ENCODE data around the gene SCFD2.

DNA sequence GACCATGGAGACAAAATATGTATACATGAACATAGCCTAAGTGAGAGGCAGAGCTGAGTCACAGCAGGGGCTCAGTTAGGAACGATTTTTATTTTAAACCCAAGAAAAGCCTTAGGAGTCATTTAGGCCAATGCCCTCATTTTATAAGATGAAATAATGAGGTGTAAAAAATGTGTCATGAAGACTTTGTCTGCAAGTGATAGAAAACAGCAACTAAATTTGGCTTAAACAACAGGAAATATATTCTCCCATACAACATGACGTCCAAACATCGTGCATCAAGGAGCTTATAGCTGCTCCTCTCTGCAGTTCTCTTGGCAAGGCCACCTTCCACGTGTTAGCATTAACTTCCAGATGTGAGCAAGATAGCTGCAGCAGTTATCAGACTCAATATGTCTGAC lies 16.8 kb downstream of the SCFD2 start:
- TF ChIP-seq, protein P1, sequence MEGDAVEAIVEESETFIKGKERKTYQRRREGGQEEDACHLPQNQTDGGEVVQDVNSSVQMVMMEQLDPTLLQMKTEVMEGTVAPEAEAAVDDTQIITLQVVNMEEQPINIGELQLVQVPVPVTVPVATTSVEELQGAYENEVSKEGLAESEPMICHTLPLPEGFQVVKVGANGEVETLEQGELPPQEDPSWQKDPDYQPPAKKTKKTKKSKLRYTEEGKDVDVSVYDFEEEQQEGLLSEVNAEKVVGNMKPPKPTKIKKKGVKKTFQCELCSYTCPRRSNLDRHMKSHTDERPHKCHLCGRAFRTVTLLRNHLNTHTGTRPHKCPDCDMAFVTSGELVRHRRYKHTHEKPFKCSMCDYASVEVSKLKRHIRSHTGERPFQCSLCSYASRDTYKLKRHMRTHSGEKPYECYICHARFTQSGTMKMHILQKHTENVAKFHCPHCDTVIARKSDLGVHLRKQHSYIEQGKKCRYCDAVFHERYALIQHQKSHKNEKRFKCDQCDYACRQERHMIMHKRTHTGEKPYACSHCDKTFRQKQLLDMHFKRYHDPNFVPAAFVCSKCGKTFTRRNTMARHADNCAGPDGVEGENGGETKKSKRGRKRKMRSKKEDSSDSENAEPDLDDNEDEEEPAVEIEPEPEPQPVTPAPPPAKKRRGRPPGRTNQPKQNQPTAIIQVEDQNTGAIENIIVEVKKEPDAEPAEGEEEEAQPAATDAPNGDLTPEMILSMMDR (IDR thresholded peaks at IDR 0.05 in 2 of 3, conservative IDR thresholded peaks at IDR 0.05 in 1 of 3; ENCODE audit: control insufficient read depth in 2 of 3, extremely low read depth in 1 of 3, insufficient read depth in 1 of 3, low read depth in 3 of 3, low read length in 3 of 3): no peak
- TF ChIP-seq WRNIP1 (IDR thresholded peaks at IDR 0.05; ENCODE audit: borderline replicate concordance, low read depth, low read length) (no peak), BCL11A (IDR thresholded peaks at IDR 0.05; ENCODE audit: low read depth, low read length) (no peak), HDAC6 (IDR thresholded peaks at IDR 0.05; ENCODE audit: unreplicated experiment) (no peak), JUND (IDR thresholded peaks at IDR 0.05; ENCODE audit: low read depth, low read length) (no peak), HCFC1 (IDR thresholded peaks at IDR 0.05; ENCODE audit: low read length) (no peak), RAD21 (IDR thresholded peaks at IDR 0.05; ENCODE audit: insufficient read depth, low read depth, low read length) (no peak), EZH2 (IDR thresholded peaks at IDR 0.05; ENCODE audit: borderline replicate concordance, control insufficient read depth, low read depth, low read length) (no peak)
- TF ChIP-seq, protein P2, sequence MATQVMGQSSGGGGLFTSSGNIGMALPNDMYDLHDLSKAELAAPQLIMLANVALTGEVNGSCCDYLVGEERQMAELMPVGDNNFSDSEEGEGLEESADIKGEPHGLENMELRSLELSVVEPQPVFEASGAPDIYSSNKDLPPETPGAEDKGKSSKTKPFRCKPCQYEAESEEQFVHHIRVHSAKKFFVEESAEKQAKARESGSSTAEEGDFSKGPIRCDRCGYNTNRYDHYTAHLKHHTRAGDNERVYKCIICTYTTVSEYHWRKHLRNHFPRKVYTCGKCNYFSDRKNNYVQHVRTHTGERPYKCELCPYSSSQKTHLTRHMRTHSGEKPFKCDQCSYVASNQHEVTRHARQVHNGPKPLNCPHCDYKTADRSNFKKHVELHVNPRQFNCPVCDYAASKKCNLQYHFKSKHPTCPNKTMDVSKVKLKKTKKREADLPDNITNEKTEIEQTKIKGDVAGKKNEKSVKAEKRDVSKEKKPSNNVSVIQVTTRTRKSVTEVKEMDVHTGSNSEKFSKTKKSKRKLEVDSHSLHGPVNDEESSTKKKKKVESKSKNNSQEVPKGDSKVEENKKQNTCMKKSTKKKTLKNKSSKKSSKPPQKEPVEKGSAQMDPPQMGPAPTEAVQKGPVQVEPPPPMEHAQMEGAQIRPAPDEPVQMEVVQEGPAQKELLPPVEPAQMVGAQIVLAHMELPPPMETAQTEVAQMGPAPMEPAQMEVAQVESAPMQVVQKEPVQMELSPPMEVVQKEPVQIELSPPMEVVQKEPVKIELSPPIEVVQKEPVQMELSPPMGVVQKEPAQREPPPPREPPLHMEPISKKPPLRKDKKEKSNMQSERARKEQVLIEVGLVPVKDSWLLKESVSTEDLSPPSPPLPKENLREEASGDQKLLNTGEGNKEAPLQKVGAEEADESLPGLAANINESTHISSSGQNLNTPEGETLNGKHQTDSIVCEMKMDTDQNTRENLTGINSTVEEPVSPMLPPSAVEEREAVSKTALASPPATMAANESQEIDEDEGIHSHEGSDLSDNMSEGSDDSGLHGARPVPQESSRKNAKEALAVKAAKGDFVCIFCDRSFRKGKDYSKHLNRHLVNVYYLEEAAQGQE (IDR thresholded peaks at IDR 0.05; ENCODE audit: low read depth, low read length): no peak
- TF ChIP-seq, protein P3, sequence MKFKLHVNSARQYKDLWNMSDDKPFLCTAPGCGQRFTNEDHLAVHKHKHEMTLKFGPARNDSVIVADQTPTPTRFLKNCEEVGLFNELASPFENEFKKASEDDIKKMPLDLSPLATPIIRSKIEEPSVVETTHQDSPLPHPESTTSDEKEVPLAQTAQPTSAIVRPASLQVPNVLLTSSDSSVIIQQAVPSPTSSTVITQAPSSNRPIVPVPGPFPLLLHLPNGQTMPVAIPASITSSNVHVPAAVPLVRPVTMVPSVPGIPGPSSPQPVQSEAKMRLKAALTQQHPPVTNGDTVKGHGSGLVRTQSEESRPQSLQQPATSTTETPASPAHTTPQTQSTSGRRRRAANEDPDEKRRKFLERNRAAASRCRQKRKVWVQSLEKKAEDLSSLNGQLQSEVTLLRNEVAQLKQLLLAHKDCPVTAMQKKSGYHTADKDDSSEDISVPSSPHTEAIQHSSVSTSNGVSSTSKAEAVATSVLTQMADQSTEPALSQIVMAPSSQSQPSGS (IDR thresholded peaks at IDR 0.05; ENCODE audit: low read length): no peak
- TF ChIP-seq, protein P4, sequence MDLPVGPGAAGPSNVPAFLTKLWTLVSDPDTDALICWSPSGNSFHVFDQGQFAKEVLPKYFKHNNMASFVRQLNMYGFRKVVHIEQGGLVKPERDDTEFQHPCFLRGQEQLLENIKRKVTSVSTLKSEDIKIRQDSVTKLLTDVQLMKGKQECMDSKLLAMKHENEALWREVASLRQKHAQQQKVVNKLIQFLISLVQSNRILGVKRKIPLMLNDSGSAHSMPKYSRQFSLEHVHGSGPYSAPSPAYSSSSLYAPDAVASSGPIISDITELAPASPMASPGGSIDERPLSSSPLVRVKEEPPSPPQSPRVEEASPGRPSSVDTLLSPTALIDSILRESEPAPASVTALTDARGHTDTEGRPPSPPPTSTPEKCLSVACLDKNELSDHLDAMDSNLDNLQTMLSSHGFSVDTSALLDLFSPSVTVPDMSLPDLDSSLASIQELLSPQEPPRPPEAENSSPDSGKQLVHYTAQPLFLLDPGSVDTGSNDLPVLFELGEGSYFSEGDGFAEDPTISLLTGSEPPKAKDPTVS (IDR thresholded peaks at IDR 0.05; ENCODE audit: low read depth, low read length): no peak
